Neuron (in vitro differentiated cells): ENCODE results near the gene SRL.
A peak's percentile ranks its signal among the peaks of the same experiment; 100 is the strongest.
"Not testable (repeated sequence)": the region's sequence is repeated elsewhere in the genome, so short reads cannot be mapped to it uniquely, and the experiment has no call there.

Experiments
- H2AFZ ChIP-seq: one replicate; pipeline ENCODE4 v1.6.1; 2013; ENCODE audit warnings: low read depth, mild to moderate bottlenecking, inconsistent platforms, low read length, moderate library complexity
- H3K27me3 ChIP-seq: one replicate; pipeline ENCODE4 v1.6.1; 2013; ENCODE audit warnings: low read length; ENCODE audit not compliant: insufficient read depth
- H3K36me3 ChIP-seq: one replicate; pipeline ENCODE4 v1.6.1; 2013; ENCODE audit warnings: low read length; ENCODE audit not compliant: insufficient read depth
- H3K4me1 ChIP-seq: one replicate; pipeline ENCODE4 v1.6.1; 2013; ENCODE audit warnings: low read length; ENCODE audit not compliant: insufficient read depth
- H3K4me3 ChIP-seq: 2 replicates; pipeline ENCODE4 v1.5.1; 2013; ENCODE audit warnings: mild to moderate bottlenecking, low read length, moderate library complexity
- H3K9me3 ChIP-seq: one replicate; pipeline ENCODE4 v1.6.1; 2013; ENCODE audit warnings: low read length

SRL gene

DNA sequence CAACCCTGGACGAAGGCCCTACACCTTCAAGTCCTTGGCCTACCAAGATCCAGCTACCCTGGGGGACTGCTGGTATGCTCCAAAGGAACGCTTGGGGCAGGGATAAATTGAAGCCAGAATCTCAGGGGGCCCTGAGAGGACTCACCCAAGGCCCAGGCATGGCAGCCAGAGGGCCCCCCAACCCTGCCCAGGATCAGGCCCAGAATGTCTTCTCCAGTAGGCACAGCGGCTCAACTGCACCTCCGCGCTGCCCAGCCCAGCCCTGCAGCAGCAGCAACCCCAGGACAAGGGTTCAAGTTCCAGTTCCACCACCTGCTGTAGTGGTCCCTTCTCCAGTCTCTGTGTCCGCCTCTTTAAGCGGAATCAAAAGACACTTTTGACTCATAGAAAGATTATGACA lies 28.7 kb upstream of the SRL start:
- Histone ChIP-seq H2AFZ (no peak overlapping the region), H3K4me1 (peaks cover 14% of the 10 kb centered on the region), H3K9me3 (no peaks in the 10 kb centered on the region), H3K27me3 (no peaks in the 10 kb centered on the region), H3K4me3 (peak overlapping the region; percentile 72), H3K36me3 (no peaks in the 10 kb centered on the region)

DNA sequence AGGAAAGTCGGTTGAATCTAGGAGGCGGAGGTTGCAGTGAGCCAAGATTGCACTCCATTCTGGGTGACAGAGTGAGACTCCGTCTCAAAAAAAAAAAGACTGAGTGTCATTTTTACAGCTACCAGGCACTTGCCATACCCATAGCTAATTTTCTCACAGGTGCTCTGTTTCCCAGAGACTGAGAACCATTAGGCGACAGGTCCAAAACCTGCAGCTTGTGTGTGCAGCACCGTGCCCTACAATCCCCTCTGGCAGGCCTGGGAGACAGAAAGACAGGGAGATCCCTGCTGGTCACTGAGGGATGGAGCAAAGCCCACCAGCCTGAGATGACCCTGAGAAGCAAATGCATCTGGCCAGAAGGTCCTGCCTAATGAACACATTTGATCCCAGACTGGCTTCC lies 28.2 kb upstream of the SRL start:
- Histone ChIP-seq H2AFZ (no peak overlapping the region), H3K36me3 (no peaks in the 10 kb centered on the region), H3K4me1 (peaks cover 14% of the 10 kb centered on the region), H3K4me3 (no peak overlapping the region), H3K27me3 (no peaks in the 10 kb centered on the region), H3K9me3 (no peaks in the 10 kb centered on the region)

GRCh38 chr16:4266372-4266771 lies 24.5 kb upstream of the SRL start:
- Histone ChIP-seq H3K27me3 (no peaks in the 10 kb centered on the region), H2AFZ (no peak overlapping the region), H3K4me3 (no peak overlapping the region), H3K9me3 (no peaks in the 10 kb centered on the region), H3K36me3 (peaks cover 14% of the 10 kb centered on the region), H3K4me1 (peaks cover 8% of the 10 kb centered on the region)

GRCh38 chr16:4265676-4266075 lies 23.8 kb upstream of the SRL start:
- Histone ChIP-seq H3K27me3 (no peaks in the 10 kb centered on the region), H3K36me3 (peaks cover 15% of the 10 kb centered on the region), H3K4me1 (peaks cover 1% of the 10 kb centered on the region), H2AFZ (no peak overlapping the region), H3K4me3 (no peak overlapping the region), H3K9me3 (no peaks in the 10 kb centered on the region)

- no peak overlapping the region for H3K4me3 ChIP-seq
- H3K4me1 ChIP-seq = no peaks in the 10 kb centered on the region
- no peak overlapping the region for H2AFZ ChIP-seq
- peaks cover 17% of the 10 kb centered on the region for H3K36me3 ChIP-seq
- no peaks in the 10 kb centered on the region for H3K9me3 ChIP-seq
- no peaks in the 10 kb centered on the region for H3K27me3 ChIP-seq
Observed at GRCh38 chr16:4264546-4264945, 22.7 kb upstream of the SRL start.

DNA sequence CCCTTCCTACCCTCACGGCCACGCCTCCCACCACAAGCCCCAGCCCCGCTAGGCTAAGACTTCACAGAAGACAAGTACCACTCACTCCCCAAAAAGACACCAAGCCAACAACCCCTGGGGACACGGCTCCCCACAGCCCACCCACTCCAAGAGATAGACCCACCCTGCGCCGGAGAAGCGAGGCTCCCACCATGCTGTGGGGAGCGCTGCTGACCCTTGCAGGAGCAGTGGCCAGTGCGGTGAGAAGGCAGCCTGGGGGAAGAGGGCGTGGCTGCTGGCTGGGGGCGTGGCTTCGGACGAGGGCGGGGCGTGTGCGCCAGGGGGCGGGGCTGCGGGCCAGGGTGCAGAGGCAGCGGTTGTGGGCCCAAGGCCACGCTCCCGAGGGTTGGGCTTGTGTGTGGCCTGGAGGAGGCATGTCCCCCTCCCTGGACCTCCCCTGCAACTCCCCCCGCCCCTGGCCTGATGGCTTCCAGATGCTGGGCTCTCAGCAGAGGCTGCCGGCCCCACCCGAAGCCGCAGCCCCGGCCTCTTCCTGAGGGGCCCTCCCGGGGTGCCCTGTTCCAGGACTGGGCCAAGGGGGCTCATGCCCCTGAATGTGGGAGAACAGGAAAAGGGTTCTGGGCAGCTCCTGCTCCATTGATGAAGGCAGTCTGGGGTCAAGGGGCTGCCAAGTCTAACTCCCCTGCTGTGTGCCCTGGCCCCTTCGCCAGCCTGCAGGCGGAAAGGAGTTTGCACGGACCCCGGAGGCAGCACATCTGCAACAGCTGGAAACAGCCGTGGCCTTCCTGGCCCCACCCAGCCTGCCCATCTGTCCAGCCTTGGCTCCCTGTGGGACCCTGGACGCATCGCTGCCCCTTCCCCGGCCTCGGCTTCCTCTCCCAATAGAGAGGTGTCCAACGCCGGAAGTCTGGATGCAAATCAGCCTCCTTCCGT lies 21.9 kb upstream of the SRL start:
- Histone ChIP-seq H3K36me3 (peaks cover 19% of the 10 kb centered on the region), H3K4me1 (no peaks in the 10 kb centered on the region), H3K9me3 (no peaks in the 10 kb centered on the region), H2AFZ (no peak overlapping the region), H3K27me3 (no peaks in the 10 kb centered on the region), H3K4me3 (no peak overlapping the region)

- H2AFZ ChIP-seq = no peak overlapping the region
- H3K27me3 ChIP-seq = no peaks in the 10 kb centered on the region
- H3K36me3 ChIP-seq = peaks cover 26% of the 10 kb centered on the region
- no peaks in the 10 kb centered on the region for H3K4me1 ChIP-seq
- H3K4me3 ChIP-seq = no peak overlapping the region
- H3K9me3 ChIP-seq = no peaks in the 10 kb centered on the region
Observed at GRCh38 chr16:4262303-4262835, 20.5 kb upstream of the SRL start.

DNA sequence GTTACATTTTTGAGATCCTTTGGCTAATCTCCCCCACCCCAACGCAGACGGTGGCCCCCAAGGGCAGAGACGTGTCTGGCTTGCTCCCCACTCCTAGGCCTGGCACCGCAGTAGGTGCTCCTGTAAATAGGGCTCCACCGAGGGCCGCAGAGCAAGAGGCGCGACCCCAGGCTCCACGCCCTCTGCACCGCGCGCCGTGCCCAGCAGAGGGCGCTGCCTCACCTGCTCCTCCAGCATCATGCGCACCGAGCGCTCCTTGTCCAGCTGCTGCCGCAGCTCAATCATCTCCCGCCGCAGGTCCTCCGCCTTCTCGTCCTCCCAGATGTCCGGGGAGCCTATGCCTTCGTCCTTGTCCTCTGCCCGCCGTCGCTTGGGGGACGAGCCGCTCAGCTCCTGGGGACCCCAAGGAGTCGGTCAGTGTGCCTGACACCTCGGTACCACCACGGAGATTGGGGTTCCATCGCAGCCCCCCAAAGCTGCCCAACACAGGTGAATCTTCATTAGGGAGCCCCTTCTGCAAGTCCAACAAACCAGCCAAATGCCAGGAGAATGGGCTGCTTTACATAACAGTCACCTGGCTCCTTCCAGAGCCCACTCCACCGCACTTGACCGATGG lies 19.8 kb upstream of the SRL start:
- H3K36me3 ChIP-seq = peaks cover 26% of the 10 kb centered on the region
- no peaks in the 10 kb centered on the region for H3K4me1 ChIP-seq
- H2AFZ ChIP-seq = no peak overlapping the region
- no peaks in the 10 kb centered on the region for H3K27me3 ChIP-seq
- no peak overlapping the region for H3K4me3 ChIP-seq
- H3K9me3 ChIP-seq = no peaks in the 10 kb centered on the region

DNA sequence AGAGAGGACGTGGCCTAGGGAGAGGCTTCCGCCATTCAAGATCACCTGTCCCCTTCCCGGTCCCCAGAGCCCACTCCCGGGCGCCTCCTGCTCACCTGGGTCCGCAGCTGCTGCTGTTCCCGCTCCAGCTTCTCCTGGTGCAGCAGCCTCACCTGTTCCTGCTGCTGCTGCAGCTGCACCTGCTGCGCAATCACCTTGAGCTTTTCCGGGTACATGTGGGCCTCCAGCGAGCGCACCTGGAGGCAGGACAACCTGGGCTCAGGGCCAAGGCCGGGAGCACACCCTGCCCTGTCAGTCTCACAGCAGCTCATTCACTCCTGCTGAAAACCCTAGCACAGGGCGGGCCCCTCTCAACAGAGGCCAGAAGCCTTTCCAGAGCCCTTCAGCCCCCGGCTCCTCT lies 18.5 kb upstream of the SRL start:
- H3K36me3 ChIP-seq = peaks cover 26% of the 10 kb centered on the region
- no peaks in the 10 kb centered on the region for H3K27me3 ChIP-seq
- H3K4me3 ChIP-seq = no peak overlapping the region
- no peak overlapping the region for H2AFZ ChIP-seq
- no peaks in the 10 kb centered on the region for H3K9me3 ChIP-seq
- no peaks in the 10 kb centered on the region for H3K4me1 ChIP-seq

- no peaks in the 10 kb centered on the region for H3K9me3 ChIP-seq
- no peaks in the 10 kb centered on the region for H3K4me1 ChIP-seq
- H2AFZ ChIP-seq = no peak overlapping the region
- no peaks in the 10 kb centered on the region for H3K27me3 ChIP-seq
- peaks cover 26% of the 10 kb centered on the region for H3K36me3 ChIP-seq
- no peak overlapping the region for H3K4me3 ChIP-seq
Observed at GRCh38 chr16:4257646-4258556, 16.0 kb upstream of the SRL start.

GRCh38 chr16:4253394-4254150 lies 11.7 kb upstream of the SRL start:
- Histone ChIP-seq H3K27me3 (no peaks in the 10 kb centered on the region), H3K9me3 (no peaks in the 10 kb centered on the region), H2AFZ (peak overlapping the region; percentile 76), H3K36me3 (peaks cover 7% of the 10 kb centered on the region), H3K4me1 (no peaks in the 10 kb centered on the region), H3K4me3 (peak overlapping the region; percentile 81)

GRCh38 chr16:4253012-4253393 lies 11.1 kb upstream of the SRL start:
- not testable (repeated sequence) for H3K9me3 ChIP-seq, H3K4me1 ChIP-seq, H3K27me3 ChIP-seq, H3K36me3 ChIP-seq
- peak overlapping the region; percentile 76 for H2AFZ ChIP-seq
- peak overlapping the region; percentile 81 for H3K4me3 ChIP-seq
